ENCODE results near the gene SEC14L5. TPM values are rescaled to one million over a fixed set of nuclear protein-coding genes. Genes with fewer than 3 reads are reported as not detected.

SEC14L5 gene
- total RNA-seq, 1 experiment from 2014 or later: 2.3 TPM

DNA sequence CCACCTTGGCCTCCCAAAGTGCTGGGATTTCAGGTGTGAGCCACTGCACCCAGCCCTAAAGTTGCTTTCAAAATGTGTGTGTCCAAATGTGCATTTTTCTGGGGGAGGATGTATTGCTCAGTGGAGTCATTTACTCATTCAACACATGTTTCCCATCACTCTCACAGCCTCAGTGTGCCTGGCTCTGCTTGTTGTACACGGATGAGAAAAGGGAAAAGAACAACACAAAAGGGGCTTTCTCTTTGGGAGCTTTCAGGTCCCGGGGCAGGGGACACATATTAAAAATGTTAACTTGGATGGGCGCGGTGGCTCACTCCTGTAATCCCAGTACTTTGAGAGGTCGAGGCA, 19.5 kb upstream of the SEC14L5 start:
- ChIA-PET POLR2A (interaction anchor here (1.7 kb wide), 1 partner anchor 9 kb away, joined by 3 read pairs; no protein-coding TSS in a partner anchor), CTCF (no interaction called here)
- ATAC-seq (no peak), DNase-seq (ENCODE audit: low spot score) (no peak)
- H3K4me3 Mint-ChIP-seq: no peak overlapping the region
- H3K36me3 Mint-ChIP-seq: no peaks in the 10 kb centered on the region
- peaks cover 26% of the 10 kb centered on the region for H3K4me1 Mint-ChIP-seq
- H3K27me3 Mint-ChIP-seq (ENCODE audit: low read depth): peaks cover 6% of the 10 kb centered on the region
- no peak overlapping the region for H3K27ac Mint-ChIP-seq
- H3K9me3 Mint-ChIP-seq: no peaks in the 10 kb centered on the region
- TF ChIP-seq SMAD3 (CRISPR knock-in tag; IDR thresholded peaks at IDR 0.05; ENCODE audit: borderline replicate concordance) (no peak), CBFB (CRISPR knock-in tag; IDR thresholded peaks at IDR 0.05; ENCODE audit: low read depth) (no peak), ZNF263 (CRISPR knock-in tag; IDR thresholded peaks at IDR 0.05; ENCODE audit: low read depth) (no peak), MXD4 (CRISPR knock-in tag; IDR thresholded peaks at IDR 0.05; ENCODE audit: borderline replicate concordance) (no peak)
- TF ChIP-seq, protein P1, sequence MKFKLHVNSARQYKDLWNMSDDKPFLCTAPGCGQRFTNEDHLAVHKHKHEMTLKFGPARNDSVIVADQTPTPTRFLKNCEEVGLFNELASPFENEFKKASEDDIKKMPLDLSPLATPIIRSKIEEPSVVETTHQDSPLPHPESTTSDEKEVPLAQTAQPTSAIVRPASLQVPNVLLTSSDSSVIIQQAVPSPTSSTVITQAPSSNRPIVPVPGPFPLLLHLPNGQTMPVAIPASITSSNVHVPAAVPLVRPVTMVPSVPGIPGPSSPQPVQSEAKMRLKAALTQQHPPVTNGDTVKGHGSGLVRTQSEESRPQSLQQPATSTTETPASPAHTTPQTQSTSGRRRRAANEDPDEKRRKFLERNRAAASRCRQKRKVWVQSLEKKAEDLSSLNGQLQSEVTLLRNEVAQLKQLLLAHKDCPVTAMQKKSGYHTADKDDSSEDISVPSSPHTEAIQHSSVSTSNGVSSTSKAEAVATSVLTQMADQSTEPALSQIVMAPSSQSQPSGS (CRISPR knock-in tag; IDR thresholded peaks at IDR 0.05; ENCODE audit: borderline replicate concordance, low read depth): no peak

DNA sequence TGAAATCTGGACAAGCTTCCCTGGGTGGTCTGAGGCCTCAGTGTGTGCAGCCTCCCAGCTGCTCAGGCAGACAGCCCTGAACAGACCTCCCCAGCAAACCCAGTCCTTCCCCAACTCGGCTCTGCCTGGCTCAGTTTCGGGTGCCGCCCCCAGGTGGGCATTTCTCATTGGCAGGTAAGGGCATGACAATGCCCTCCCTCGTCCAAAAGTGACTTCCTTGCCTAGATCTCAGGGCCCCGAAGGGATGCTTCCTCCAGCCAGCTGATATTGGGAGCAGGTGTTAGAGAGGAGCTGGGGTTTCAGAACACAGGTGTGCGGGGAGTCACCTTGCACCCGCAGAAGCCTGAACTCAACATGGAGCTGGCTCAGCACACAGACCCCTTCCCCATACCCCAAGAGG, 17.4 kb upstream of the SEC14L5 start:
- TF ChIP-seq, protein P2, sequence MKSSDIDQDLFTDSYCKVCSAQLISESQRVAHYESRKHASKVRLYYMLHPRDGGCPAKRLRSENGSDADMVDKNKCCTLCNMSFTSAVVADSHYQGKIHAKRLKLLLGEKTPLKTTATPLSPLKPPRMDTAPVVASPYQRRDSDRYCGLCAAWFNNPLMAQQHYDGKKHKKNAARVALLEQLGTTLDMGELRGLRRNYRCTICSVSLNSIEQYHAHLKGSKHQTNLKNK (CRISPR knock-in tag; IDR thresholded peaks at IDR 0.05): no peak
- TF ChIP-seq, protein P3, sequence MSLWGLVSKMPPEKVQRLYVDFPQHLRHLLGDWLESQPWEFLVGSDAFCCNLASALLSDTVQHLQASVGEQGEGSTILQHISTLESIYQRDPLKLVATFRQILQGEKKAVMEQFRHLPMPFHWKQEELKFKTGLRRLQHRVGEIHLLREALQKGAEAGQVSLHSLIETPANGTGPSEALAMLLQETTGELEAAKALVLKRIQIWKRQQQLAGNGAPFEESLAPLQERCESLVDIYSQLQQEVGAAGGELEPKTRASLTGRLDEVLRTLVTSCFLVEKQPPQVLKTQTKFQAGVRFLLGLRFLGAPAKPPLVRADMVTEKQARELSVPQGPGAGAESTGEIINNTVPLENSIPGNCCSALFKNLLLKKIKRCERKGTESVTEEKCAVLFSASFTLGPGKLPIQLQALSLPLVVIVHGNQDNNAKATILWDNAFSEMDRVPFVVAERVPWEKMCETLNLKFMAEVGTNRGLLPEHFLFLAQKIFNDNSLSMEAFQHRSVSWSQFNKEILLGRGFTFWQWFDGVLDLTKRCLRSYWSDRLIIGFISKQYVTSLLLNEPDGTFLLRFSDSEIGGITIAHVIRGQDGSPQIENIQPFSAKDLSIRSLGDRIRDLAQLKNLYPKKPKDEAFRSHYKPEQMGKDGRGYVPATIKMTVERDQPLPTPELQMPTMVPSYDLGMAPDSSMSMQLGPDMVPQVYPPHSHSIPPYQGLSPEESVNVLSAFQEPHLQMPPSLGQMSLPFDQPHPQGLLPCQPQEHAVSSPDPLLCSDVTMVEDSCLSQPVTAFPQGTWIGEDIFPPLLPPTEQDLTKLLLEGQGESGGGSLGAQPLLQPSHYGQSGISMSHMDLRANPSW (CRISPR knock-in tag; conservative IDR thresholded peaks at IDR 0.05; ENCODE audit: low read depth): no peak
- TF ChIP-seq CBFB (CRISPR knock-in tag; IDR thresholded peaks at IDR 0.05; ENCODE audit: low read depth) (no peak), ZNF138 (CRISPR knock-in tag; conservative IDR thresholded peaks at IDR 0.05) (no peak), HMGA2 (CRISPR knock-in tag; IDR thresholded peaks at IDR 0.05) (no peak)
- TF ChIP-seq, protein P4, sequence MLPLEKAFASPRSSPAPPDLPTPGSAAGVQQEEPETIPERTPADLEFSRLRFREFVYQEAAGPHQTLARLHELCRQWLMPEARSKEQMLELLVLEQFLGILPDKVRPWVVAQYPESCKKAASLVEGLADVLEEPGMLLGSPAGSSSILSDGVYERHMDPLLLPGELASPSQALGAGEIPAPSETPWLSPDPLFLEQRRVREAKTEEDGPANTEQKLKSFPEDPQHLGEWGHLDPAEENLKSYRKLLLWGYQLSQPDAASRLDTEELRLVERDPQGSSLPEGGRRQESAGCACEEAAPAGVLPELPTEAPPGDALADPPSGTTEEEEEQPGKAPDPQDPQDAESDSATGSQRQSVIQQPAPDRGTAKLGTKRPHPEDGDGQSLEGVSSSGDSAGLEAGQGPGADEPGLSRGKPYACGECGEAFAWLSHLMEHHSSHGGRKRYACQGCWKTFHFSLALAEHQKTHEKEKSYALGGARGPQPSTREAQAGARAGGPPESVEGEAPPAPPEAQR (CRISPR knock-in tag; IDR thresholded peaks at IDR 0.05): no peak
- TF ChIP-seq, protein P5, sequence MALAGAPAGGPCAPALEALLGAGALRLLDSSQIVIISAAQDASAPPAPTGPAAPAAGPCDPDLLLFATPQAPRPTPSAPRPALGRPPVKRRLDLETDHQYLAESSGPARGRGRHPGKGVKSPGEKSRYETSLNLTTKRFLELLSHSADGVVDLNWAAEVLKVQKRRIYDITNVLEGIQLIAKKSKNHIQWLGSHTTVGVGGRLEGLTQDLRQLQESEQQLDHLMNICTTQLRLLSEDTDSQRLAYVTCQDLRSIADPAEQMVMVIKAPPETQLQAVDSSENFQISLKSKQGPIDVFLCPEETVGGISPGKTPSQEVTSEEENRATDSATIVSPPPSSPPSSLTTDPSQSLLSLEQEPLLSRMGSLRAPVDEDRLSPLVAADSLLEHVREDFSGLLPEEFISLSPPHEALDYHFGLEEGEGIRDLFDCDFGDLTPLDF (CRISPR knock-in tag; IDR thresholded peaks at IDR 0.05): no peak
- TF ChIP-seq, protein P6, sequence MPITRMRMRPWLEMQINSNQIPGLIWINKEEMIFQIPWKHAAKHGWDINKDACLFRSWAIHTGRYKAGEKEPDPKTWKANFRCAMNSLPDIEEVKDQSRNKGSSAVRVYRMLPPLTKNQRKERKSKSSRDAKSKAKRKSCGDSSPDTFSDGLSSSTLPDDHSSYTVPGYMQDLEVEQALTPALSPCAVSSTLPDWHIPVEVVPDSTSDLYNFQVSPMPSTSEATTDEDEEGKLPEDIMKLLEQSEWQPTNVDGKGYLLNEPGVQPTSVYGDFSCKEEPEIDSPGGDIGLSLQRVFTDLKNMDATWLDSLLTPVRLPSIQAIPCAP (CRISPR knock-in tag; IDR thresholded peaks at IDR 0.05): no peak
- TF ChIP-seq, protein P7, sequence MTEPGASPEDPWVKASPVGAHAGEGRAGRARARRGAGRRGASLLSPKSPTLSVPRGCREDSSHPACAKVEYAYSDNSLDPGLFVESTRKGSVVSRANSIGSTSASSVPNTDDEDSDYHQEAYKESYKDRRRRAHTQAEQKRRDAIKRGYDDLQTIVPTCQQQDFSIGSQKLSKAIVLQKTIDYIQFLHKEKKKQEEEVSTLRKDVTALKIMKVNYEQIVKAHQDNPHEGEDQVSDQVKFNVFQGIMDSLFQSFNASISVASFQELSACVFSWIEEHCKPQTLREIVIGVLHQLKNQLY (CRISPR knock-in tag; IDR thresholded peaks at IDR 0.05): no peak
- TF ChIP-seq, protein P8, sequence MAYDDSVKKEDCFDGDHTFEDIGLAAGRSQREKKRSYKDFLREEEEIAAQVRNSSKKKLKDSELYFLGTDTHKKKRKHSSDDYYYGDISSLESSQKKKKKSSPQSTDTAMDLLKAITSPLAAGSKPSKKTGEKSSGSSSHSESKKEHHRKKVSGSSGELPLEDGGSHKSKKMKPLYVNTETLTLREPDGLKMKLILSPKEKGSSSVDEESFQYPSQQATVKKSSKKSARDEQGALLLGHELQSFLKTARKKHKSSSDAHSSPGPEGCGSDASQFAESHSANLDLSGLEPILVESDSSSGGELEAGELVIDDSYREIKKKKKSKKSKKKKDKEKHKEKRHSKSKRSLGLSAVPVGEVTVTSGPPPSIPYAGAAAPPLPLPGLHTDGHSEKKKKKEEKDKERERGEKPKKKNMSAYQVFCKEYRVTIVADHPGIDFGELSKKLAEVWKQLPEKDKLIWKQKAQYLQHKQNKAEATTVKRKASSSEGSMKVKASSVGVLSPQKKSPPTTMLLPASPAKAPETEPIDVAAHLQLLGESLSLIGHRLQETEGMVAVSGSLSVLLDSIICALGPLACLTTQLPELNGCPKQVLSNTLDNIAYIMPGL (CRISPR knock-in tag; IDR thresholded peaks at IDR 0.05): no peak
- Mint-ChIP-seq H3K4me1 (peaks cover 39% of the 10 kb centered on the region), H3K27ac (peak overlapping the region; percentile 87; the same call in 1 of the 2 replicates), H3K27me3 (ENCODE audit: low read depth) (peaks cover 6% of the 10 kb centered on the region), H3K9me3 (no peaks in the 10 kb centered on the region), H3K36me3 (no peaks in the 10 kb centered on the region), H3K4me3 (no peak overlapping the region)
- ATAC-seq (no peak), DNase-seq (ENCODE audit: low spot score) (peak; percentile 41)
- ChIA-PET CTCF (interaction anchor here (1.2 to 1.9 kb wide), 2 partner anchors 16 to 84 kb away, joined by 6 read pairs; no protein-coding TSS in a partner anchor), POLR2A (no interaction called here)
